ENCODE measurements around the gene LCN6. TPM values are rescaled to one million over a fixed set of nuclear protein-coding genes. Genes with fewer than 3 reads are reported as not detected.

LCN6 gene
- total and polyA plus RNA-seq, 2 of the 4 experiments (the other 2 are of a cell fraction): not detected

DNA sequence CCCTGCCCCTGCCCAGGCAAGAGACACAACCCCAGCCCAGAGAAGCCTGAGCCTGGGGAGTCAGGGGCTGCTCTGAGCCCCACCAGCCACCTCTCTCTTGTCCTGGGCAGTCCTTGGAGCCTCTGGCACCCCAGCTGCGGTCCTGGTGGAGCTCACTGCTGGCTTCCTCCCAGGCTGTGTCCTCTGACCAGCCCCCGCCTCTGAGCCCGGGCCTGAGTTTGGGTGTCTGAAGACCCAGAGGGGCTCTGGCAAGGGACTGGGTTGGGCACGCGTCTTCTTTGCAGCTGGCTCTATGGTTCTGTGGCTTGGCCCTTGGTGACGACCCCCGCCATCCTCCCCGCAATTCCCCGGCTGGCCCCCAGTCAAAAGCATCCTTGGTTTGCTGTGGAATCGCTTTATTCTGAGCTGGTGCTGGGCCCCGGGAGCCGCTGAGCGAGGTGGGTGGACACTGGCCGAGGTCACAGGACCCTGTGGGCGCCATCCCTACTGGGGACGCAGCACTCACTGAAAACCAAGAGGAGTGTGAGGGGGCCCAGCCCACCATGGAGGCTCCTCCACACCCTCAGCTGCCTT, 4.6 kb downstream of the LCN6 start:
- TF ChIP-seq MAZ (IDR thresholded peaks at IDR 0.05; ENCODE audit: borderline replicate concordance, low read depth, low read length): no peak
- no peak for TF ChIP-seq RFX5 (IDR thresholded peaks at IDR 0.05; ENCODE audit: low read depth, low read length)
- TF ChIP-seq MXI1 (IDR thresholded peaks at IDR 0.05; ENCODE audit: borderline replicate concordance, low read depth, low read length): no peak
- TF ChIP-seq MAFK (IDR thresholded peaks at IDR 0.05; ENCODE audit: low read depth, low read length): no peak
- no peak for TF ChIP-seq NFE2L2 (IDR thresholded peaks at IDR 0.05; ENCODE audit: low read depth, low read length)
- no peak for TF ChIP-seq FOS (IDR thresholded peaks at IDR 0.05; ENCODE audit: low read depth, low read length)
- TF ChIP-seq POLR2A (IDR thresholded peaks at IDR 0.05; ENCODE audit: low read depth, low read length): no peak
- no peak for TF ChIP-seq CHD1 (IDR thresholded peaks at IDR 0.05; ENCODE audit: low read depth, low read length)
- TF ChIP-seq SMC3 (IDR thresholded peaks at IDR 0.05; ENCODE audit: low read depth, low read length): no peak
- TF ChIP-seq, protein P1, sequence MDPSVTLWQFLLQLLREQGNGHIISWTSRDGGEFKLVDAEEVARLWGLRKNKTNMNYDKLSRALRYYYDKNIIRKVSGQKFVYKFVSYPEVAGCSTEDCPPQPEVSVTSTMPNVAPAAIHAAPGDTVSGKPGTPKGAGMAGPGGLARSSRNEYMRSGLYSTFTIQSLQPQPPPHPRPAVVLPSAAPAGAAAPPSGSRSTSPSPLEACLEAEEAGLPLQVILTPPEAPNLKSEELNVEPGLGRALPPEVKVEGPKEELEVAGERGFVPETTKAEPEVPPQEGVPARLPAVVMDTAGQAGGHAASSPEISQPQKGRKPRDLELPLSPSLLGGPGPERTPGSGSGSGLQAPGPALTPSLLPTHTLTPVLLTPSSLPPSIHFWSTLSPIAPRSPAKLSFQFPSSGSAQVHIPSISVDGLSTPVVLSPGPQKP (IDR thresholded peaks at IDR 0.05; ENCODE audit: borderline replicate concordance, low read depth, low read length): no peak
- no peak for TF ChIP-seq BHLHE40 (IDR thresholded peaks at IDR 0.05; ENCODE audit: low read depth, low read length)
- TF ChIP-seq RAD21 (IDR thresholded peaks at IDR 0.05; ENCODE audit: low read length): no peak
- no peak for TF ChIP-seq CEBPB (IDR thresholded peaks at IDR 0.05; ENCODE audit: low read depth, low read length)
- no peak for TF ChIP-seq RCOR1 (IDR thresholded peaks at IDR 0.05; ENCODE audit: insufficient replicate concordance, low read length)
- TF ChIP-seq, protein P2, sequence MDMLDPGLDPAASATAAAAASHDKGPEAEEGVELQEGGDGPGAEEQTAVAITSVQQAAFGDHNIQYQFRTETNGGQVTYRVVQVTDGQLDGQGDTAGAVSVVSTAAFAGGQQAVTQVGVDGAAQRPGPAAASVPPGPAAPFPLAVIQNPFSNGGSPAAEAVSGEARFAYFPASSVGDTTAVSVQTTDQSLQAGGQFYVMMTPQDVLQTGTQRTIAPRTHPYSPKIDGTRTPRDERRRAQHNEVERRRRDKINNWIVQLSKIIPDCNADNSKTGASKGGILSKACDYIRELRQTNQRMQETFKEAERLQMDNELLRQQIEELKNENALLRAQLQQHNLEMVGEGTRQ (IDR thresholded peaks at IDR 0.05; ENCODE audit: low read depth, low read length): no peak
- TF ChIP-seq, protein P3, sequence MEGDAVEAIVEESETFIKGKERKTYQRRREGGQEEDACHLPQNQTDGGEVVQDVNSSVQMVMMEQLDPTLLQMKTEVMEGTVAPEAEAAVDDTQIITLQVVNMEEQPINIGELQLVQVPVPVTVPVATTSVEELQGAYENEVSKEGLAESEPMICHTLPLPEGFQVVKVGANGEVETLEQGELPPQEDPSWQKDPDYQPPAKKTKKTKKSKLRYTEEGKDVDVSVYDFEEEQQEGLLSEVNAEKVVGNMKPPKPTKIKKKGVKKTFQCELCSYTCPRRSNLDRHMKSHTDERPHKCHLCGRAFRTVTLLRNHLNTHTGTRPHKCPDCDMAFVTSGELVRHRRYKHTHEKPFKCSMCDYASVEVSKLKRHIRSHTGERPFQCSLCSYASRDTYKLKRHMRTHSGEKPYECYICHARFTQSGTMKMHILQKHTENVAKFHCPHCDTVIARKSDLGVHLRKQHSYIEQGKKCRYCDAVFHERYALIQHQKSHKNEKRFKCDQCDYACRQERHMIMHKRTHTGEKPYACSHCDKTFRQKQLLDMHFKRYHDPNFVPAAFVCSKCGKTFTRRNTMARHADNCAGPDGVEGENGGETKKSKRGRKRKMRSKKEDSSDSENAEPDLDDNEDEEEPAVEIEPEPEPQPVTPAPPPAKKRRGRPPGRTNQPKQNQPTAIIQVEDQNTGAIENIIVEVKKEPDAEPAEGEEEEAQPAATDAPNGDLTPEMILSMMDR (conservative IDR thresholded peaks at IDR 0.05; ENCODE audit: low read depth, low read length): no peak
- Histone ChIP-seq H4K91ac (ENCODE audit: insufficient read depth, low read depth, low read length) (no peak overlapping the region), H3K23ac (ENCODE audit: low read depth, low read length) (no peak overlapping the region), H4K20me1 (ENCODE audit: insufficient read depth, low read length) (no peaks in the 10 kb centered on the region; the same call in 1 of the 2 replicates), H3K56ac (ENCODE audit: extremely low read depth, insufficient read depth, low read length) (no peak overlapping the region), H2BK20ac (ENCODE audit: low read depth, low read length) (no peak overlapping the region), H3K4me3 (ENCODE audit: insufficient read depth, low read depth, low read length) (no peak overlapping the region), H3K4ac (ENCODE audit: low read depth, low read length) (no peak overlapping the region), H3K79me1 (ENCODE audit: low read depth in 1 of 2, low read length in 2 of 2) (no peaks in the 10 kb centered on the region), H2AK9ac (replicated peaks; ENCODE audit: low read depth, low read length, poor library complexity) (no peak overlapping the region), H3K4me2 (ENCODE audit: low read depth, low read length) (no peak overlapping the region), H2BK15ac (ENCODE audit: low read depth, low read length) (no peak overlapping the region), H3K9ac (ENCODE audit: low read depth, low read length) (no peak overlapping the region), H3K9me3 (ENCODE audit: control insufficient read depth, insufficient read depth, low read length) (no peaks in the 10 kb centered on the region), H3K27me3 (ENCODE audit: control insufficient read depth, insufficient read depth, low read length) (peaks cover 61% of the 10 kb centered on the region), H3K9me1 (ENCODE audit: insufficient read depth, low read length) (no peaks in the 10 kb centered on the region), H4K8ac (ENCODE audit: low read depth in 2 of 2, low read length in 2 of 2) (no peak overlapping the region), H3K36me3 (ENCODE audit: control insufficient read depth, insufficient read depth, low read length) (no peaks in the 10 kb centered on the region), H2AFZ (replicated peaks; ENCODE audit: low read length, poor library complexity) (no peak overlapping the region), H3K14ac (replicated peaks; ENCODE audit: low read depth, low read length) (no peak overlapping the region), H3K27ac (ENCODE audit: insufficient read depth, low read length) (no peak overlapping the region), H3K18ac (ENCODE audit: low read depth, low read length) (no peak overlapping the region), H3K4me1 (ENCODE audit: control insufficient read depth, insufficient read depth, low read length) (peaks cover 3% of the 10 kb centered on the region; the same call in 1 of the 2 replicates), H2BK5ac (ENCODE audit: low read depth, low read length, poor library complexity, severe bottlenecking) (no peak overlapping the region), H4K5ac (ENCODE audit: low read depth, low read length) (no peak overlapping the region), H2BK120ac (ENCODE audit: low read depth, low read length) (no peak overlapping the region), H2AK5ac (ENCODE audit: low read depth, low read length) (no peak overlapping the region)
- 73% methylated on average over 4 of the region's 16 CpGs; no CpG with 5 or more reads in 1 of the 2 experiments for WGBS, 2 experiments (ENCODE audit: extremely low coverage in 2 of 2, insufficient read length in 1 of 2)
- CTCF ChIA-PET: no interaction called here
- intact Hi-C loops (cut with micrococcal nuclease): no loop called here
- dilution Hi-C loops (cut with HindIII; ENCODE audit: low sequenced_read_pairs, unreplicated experiment): no loop called here
- no TSS peak for BruUV-seq (replicated peaks)
- no peak for ATAC-seq (ENCODE audit: low read depth)
- POLR2A ChIA-PET (ENCODE audit: unreplicated experiment): no interaction called here
- DNase-seq: no peak
- in situ Hi-C loops (cut with MboI; ENCODE audit: low sequenced_read_pairs): no loop called here

Measured in IMR-90 (cell line).